B cell (primary cell): ENCODE measurements around the gene DDX59.

Experiments
- EZH2 ChIP-seq: IDR thresholded peaks from 2 replicates; pipeline ENCODE4 v1.6.1; 2012; ENCODE audit warnings: borderline replicate concordance, low read depth, mild to moderate bottlenecking, moderate library complexity, low read length; ENCODE audit not compliant: insufficient read depth, poor library complexity, severe bottlenecking
- TF ChIP-seq, protein P1 (sequence below): fragments of 200-600 bp; IDR thresholded peaks from one replicate; pipeline ENCODE4 v1.8.0; 2022; ENCODE audit warnings: antibody characterized with exemption, mild to moderate bottlenecking

DNA sequence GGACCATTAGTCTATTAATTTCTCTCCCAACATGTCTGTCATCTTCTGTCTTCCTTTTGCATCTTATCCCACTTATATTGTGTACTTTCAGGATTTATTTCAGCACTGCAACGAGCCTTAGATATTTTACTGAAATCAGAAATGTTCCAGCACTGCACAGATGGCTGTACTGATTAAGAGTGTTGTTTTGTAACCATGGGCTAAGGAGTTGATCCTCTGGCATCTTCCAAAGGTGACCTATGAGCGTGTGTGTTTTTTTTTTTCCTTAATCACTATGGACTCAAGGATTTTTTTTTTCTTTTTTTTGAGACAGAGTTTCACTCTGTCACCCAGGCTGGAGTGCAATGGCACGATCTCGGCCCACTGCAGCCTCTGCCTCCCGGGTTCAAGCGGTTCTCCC lies 7.1 kb upstream of the DDX59 start:
- TF ChIP-seq, protein P1, sequence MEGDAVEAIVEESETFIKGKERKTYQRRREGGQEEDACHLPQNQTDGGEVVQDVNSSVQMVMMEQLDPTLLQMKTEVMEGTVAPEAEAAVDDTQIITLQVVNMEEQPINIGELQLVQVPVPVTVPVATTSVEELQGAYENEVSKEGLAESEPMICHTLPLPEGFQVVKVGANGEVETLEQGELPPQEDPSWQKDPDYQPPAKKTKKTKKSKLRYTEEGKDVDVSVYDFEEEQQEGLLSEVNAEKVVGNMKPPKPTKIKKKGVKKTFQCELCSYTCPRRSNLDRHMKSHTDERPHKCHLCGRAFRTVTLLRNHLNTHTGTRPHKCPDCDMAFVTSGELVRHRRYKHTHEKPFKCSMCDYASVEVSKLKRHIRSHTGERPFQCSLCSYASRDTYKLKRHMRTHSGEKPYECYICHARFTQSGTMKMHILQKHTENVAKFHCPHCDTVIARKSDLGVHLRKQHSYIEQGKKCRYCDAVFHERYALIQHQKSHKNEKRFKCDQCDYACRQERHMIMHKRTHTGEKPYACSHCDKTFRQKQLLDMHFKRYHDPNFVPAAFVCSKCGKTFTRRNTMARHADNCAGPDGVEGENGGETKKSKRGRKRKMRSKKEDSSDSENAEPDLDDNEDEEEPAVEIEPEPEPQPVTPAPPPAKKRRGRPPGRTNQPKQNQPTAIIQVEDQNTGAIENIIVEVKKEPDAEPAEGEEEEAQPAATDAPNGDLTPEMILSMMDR, result no peak
- TF ChIP-seq EZH2, result no peak
